ENCODE measurements around the gene RRAS.

DNA sequence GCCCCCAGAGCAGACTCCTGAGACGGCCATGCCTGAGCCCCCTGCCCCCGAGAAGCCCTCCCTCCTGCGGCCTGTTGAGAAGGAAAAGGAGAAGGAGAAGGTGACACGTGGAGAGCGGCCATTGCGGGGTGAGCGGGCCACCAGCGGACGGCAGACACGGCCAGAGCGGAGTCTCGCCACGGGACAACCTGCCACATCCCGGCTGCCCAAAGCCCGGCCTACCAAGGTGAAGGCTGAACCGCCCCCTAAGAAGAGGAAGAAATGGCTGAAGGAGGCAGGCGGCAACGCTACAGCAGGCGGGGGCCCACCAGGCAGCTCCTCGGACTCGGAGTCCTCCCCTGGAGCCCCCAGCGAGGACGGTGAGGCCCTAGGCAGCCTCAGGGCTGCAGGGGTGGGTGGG, 24.1 kb downstream of the RRAS start:
- TF ChIP-seq, protein P1, sequence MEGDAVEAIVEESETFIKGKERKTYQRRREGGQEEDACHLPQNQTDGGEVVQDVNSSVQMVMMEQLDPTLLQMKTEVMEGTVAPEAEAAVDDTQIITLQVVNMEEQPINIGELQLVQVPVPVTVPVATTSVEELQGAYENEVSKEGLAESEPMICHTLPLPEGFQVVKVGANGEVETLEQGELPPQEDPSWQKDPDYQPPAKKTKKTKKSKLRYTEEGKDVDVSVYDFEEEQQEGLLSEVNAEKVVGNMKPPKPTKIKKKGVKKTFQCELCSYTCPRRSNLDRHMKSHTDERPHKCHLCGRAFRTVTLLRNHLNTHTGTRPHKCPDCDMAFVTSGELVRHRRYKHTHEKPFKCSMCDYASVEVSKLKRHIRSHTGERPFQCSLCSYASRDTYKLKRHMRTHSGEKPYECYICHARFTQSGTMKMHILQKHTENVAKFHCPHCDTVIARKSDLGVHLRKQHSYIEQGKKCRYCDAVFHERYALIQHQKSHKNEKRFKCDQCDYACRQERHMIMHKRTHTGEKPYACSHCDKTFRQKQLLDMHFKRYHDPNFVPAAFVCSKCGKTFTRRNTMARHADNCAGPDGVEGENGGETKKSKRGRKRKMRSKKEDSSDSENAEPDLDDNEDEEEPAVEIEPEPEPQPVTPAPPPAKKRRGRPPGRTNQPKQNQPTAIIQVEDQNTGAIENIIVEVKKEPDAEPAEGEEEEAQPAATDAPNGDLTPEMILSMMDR (IDR thresholded peaks at IDR 0.05; ENCODE audit: low read depth, low read length) = no peak
- no peak for TF ChIP-seq EZH2phosphoT487 (IDR thresholded peaks at IDR 0.05; ENCODE audit: low read depth)
